GM19351 (cell line): ENCODE measurements around the gene YIPF2.
"Not testable (repeated sequence)": the region's sequence is repeated elsewhere in the genome, so short reads cannot be mapped to it uniquely, and the experiment has no call there.

ENCODE experiments used
- ATAC-seq: cut with Tn5 transposase; IDR thresholded peaks from one replicate; pipeline ENCODE4 v1.9.1; 2021; ENCODE audit warnings: mild to moderate bottlenecking, moderate library complexity; ENCODE audit not compliant: unreplicated experiment

Gene YIPF2

GRCh38 chr19:10941649-10942048 lies 13.2 kb upstream of the YIPF2 start:
- ATAC-seq, result not testable (repeated sequence)

GRCh38 chr19:10936661-10937084 lies 8.2 kb upstream of the YIPF2 start:
- ATAC-seq, result no peak

- ATAC-seq, result no peak
Observed at GRCh38 chr19:10935371-10936059, 7.1 kb upstream of the YIPF2 start.

- no peak for ATAC-seq
Observed at GRCh38 chr19:10929402-10929794, 959 bp upstream of the YIPF2 start.

GRCh38 chr19:10927730-10928562 lies 493 bp downstream of the YIPF2 start:
- ATAC-seq, result no peak

- ATAC-seq, result no peak
Observed at GRCh38 chr19:10924597-10924996, 3.8 kb downstream of the YIPF2 start.

- no peak for ATAC-seq
Observed at GRCh38 chr19:10923260-10924112, 5.0 kb downstream of the YIPF2 start.

- ATAC-seq, result no peak
Observed at GRCh38 chr19:10922638-10923014, 5.8 kb downstream of the YIPF2 start.

- ATAC-seq, result no peak
Observed at GRCh38 chr19:10921910-10922637, 6.4 kb downstream of the YIPF2 start.

GRCh38 chr19:10921199-10921909 lies 7.1 kb downstream of the YIPF2 start:
- no peak for ATAC-seq

- ATAC-seq, result no peak
Observed at GRCh38 chr19:10920781-10921180, 7.7 kb downstream of the YIPF2 start.

GRCh38 chr19:10920288-10920655 lies 8.2 kb downstream of the YIPF2 start:
- ATAC-seq, result no peak

- ATAC-seq, result no peak
Observed at GRCh38 chr19:10919352-10920287, 8.8 kb downstream of the YIPF2 start.

- ATAC-seq, result no peak
Observed at GRCh38 chr19:10918359-10918758, 10.1 kb downstream of the YIPF2 start.

- ATAC-seq, result no peak
Observed at GRCh38 chr19:10916602-10917001, 11.8 kb downstream of the YIPF2 start.

GRCh38 chr19:10915130-10916091 lies 13.0 kb downstream of the YIPF2 start:
- no peak for ATAC-seq

GRCh38 chr19:10913716-10914340 lies 14.6 kb downstream of the YIPF2 start:
- no peak for ATAC-seq
